SIG-M5 treated with dmso at 0.1 percent for 504 hours (cell line): ENCODE data around the gene UTP11.

Source experiments
- DNase-seq: peaks from one replicate; lab custom pipeline; 2025; ENCODE audit not compliant: unreplicated experiment; lab: John Stamatoyannopoulos, UW

The UTP11 gene

DNA sequence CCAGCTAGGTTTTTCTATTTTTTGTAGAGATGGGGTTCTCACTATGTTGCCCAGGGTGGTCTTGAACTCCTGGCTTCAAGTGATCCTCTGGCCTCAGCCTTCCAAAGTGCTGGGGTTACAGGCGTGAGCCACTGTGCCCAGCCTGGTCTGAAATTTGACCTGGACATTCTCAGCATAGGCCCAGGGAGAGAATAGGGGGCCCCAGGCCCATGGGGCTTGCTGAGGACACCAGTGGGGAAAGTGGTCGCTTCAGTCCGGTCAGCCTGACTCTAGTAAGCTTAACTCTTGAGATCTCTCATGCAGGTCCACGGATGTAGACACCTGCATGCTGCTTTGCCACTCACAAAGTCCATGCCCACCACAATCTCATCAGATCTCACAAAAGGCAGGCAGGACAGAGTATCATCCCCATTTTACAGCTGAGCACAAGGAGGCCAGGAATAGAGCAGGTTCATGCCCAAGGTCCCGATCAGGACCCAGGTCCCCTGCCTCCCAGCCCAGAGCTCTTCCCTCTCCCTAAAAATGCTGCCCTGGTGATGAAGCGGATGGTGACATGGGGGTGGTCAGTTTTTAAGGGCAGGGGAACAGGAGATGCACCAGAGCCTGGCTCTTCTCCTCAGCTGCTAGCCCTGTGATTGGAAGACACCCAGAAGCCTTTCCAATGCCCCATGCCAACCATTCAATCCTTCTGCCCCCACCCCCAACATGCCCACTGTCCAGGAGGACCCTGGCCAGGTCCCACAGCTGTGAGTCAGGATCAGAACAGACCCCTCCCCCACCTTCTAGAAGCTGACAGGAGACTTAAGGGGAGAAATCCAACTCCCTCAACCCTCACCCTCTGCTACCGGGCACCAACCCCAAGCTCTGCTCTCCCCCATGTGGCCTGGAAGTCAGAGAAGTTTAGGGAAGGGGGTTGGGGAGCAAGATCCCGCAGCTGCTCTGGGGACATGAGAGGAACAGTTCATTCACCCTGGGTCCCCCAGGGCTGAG lies 9.0 kb upstream of the UTP11 start:
- DNase-seq = peak; percentile 13

GRCh38 chr1:38004284-38005108 lies 8.0 kb upstream of the UTP11 start:
- peak; percentile 26 for DNase-seq

DNA sequence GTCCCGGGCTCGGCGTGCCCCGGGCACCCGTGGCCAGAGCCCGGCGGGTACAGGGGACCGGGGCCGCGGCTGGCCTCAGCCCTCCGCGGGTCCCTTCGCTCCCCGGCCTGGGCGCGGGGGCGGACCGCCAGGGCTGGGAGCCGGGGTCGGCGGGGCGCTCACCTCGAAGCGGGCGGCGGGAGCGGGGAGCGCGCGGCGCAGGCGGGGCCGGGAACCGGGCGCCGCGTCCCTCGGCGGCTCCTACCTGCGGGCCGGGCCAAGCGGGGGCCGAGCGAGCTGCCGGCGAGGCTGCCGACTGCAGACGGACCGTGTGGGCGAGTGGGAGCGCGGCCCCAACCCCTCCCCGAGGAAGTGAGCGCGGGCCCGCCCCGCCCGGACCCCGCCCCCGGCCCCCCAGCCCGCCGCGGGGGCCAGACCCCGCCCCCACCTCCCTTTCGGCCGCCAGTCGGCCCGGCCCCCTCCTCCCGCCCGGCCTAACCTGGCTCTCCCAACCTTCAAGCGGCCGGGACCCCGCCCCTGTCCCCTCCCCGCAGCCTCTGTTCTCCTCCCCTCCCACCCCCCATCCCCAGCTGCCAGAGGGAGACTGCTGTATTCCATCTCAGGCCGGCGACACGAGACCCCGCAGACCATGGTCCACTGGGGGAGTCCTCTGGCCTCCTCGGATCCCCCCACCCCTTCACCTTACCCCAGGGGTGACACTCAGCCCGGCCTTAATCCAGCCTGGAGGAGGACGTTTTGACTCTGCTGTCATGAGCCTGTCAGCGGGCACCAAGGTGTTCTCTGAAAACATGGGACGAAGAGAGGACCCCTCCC lies 7.1 kb upstream of the UTP11 start, which contains the start of gene FHL3:
TSS of gene FHL3 (minus strand) at position 320 of the 813 bp plus-strand sequence. CDS start 6,102 bp downstream, outside the sequence.
- DNase-seq = peak; percentile 23

- no peak for DNase-seq
Observed at GRCh38 chr1:38006008-38006828, 6.3 kb upstream of the UTP11 start.

- DNase-seq = peak; percentile 91
Observed at GRCh38 chr1:38009088-38009840, 3.3 kb upstream of the UTP11 start.

DNA sequence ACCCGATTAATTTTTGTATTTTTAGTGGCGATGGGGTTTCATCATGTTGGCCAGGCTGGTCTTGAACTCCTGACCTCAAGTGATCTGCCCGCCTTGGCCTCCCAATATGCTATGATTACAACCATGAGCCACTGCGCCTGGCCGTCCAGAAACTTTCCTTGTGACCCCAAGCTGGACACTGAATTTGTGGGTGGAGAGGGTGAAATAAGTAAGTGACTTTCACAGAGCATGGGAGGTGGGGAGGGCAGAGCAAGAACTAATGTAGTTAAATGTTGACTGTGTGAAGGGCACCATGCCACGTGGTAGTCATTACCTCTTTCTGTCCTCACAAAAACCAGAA lies 2.7 kb upstream of the UTP11 start:
- no peak for DNase-seq

DNA sequence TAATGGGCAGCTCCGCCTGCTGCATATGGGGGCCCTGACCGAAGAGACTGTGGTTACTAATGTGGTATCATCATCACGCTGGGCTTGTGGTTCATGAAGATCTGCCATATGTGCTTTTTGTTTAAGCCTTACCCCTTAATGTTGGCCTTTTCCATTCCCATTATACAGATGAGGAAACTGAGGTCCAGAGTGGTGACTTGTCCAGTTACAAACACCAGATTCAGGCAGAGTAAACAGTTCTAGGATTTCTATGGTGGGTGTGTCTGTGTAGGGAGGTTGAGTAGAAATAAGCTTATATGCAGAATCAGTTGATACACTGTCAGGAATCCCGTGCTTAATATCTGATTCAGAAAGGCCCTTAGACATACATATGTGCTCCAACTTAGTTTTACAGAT lies 691 bp downstream of the UTP11 start:
- no peak for DNase-seq

DNA sequence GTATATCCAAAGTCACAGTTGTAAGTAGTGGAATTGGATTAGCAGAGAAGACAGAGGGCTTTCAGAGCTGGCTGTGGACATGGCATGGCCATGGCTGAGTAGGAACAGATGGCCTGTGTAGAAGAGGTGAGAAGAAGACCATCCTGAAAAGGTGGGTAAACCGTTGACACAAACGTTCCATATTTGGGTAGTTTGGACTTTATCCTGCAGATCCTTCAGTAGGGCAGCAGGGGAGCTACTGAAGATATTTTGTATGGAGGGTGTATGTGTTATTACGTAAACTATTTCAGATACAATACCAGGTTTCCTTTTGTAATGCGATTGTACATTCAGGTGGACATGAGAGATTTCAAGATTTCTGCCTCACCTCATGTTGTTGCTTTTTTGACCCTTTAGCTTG lies 1.6 kb downstream of the UTP11 start:
- peak; percentile 44 for DNase-seq

GRCh38 chr1:38014724-38015424 lies 2.3 kb downstream of the UTP11 start:
- DNase-seq = no peak

GRCh38 chr1:38015978-38016725 lies 3.6 kb downstream of the UTP11 start:
- DNase-seq = no peak

GRCh38 chr1:38018864-38019343 lies 6.4 kb downstream of the UTP11 start:
- DNase-seq = peak; percentile 43

DNA sequence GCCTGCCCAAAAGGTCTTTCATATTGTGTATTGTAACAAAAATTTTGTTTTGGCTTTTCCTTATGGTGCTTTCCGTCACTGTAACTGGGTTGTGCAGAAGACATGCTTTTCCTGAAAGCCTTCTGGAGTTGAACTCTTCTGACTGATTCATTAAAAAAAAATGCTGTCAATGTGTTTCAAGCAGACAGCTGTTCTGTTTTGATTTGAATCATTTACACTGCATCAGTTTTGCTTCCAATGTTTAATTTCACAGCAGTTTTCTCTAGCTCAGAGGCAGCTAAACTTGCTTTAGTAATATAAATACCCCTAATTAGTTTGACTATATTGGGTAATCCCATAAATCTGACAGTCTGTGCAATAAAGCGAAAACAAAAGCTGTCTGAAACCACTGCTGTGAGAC lies 7.9 kb downstream of the UTP11 start:
- no peak for DNase-seq

GRCh38 chr1:38021969-38022368 lies 9.4 kb downstream of the UTP11 start:
- no peak for DNase-seq

GRCh38 chr1:38022810-38023209 lies 10.3 kb downstream of the UTP11 start:
- no peak for DNase-seq

GRCh38 chr1:38025233-38025632 lies 12.7 kb downstream of the UTP11 start:
- DNase-seq = no peak

- no peak for DNase-seq
Observed at GRCh38 chr1:38025664-38026063, 13.1 kb downstream of the UTP11 start.

DNA sequence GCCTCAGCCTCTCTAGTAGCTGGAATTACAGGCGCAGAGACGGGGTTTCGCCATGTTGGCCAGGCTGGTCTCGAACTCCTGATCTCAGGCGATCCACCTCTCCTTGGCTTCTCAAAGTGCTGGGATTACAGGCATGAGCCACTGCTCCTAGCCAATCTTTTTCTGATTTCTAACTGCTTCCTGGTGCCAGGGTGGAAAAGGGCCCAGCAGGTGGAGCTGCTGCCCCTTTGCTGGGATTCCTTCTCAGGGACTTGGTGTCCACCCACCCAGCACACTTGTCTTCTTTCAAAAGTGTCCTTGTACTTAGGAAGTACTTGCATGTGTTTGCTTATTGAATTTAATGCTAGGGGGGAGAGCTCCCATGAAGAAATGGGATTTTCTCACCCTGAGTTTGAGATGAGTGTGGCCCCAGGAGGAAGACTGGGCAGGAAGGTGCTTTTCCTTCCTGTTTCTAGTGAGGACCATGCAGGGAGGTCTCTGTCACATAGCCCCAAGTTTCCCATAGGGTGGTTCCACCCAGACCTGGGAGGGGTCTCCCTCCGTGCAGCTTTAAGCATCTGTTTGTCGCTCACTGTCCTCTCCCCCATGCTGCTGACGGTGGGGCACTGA lies 14.2 kb downstream of the UTP11 start:
- DNase-seq = no peak
